SKM-1 treated with dmso at 0.1 percent for 144 hours (cell line): ENCODE data around the gene OBSCN.
"Not testable (repeated sequence)": the region's sequence is repeated elsewhere in the genome, so short reads cannot be mapped to it uniquely, and the experiment has no call there.

Experiments
- DNase-seq: peaks from one replicate; lab custom pipeline; 2025; ENCODE audit not compliant: unreplicated experiment; lab: John Stamatoyannopoulos, UW

Gene OBSCN

GRCh38 chr1:228169345-228169744, 38.5 kb upstream of the OBSCN start:
- DNase-seq, result no peak

GRCh38 chr1:228170666-228171065, 37.2 kb upstream of the OBSCN start:
- DNase-seq, result no peak

GRCh38 chr1:228171221-228171891, 36.5 kb upstream of the OBSCN start:
- no peak for DNase-seq

GRCh38 chr1:228172591-228173527, 35.0 kb upstream of the OBSCN start:
- no peak for DNase-seq

GRCh38 chr1:228173528-228174481, 34.0 kb upstream of the OBSCN start:
- DNase-seq, result not testable (repeated sequence)

- DNase-seq, result no peak
Observed at GRCh38 chr1:228174482-228175315, 33.1 kb upstream of the OBSCN start.

- no peak for DNase-seq
Observed at GRCh38 chr1:228175316-228176023, 32.4 kb upstream of the OBSCN start.

- no peak for DNase-seq
Observed at GRCh38 chr1:228176024-228176395, 31.8 kb upstream of the OBSCN start.

- DNase-seq, result no peak
Observed at GRCh38 chr1:228176461-228177182, 31.2 kb upstream of the OBSCN start.

- DNase-seq, result no peak
Observed at GRCh38 chr1:228177183-228177475, 30.7 kb upstream of the OBSCN start.

GRCh38 chr1:228177721-228178710, 29.8 kb upstream of the OBSCN start:
- no peak for DNase-seq

GRCh38 chr1:228178737-228179684, 28.8 kb upstream of the OBSCN start:
- DNase-seq, result no peak

GRCh38 chr1:228180271-228180958, 27.4 kb upstream of the OBSCN start:
- DNase-seq, result no peak

- no peak for DNase-seq
Observed at GRCh38 chr1:228180959-228181644, 26.7 kb upstream of the OBSCN start.

GRCh38 chr1:228181645-228182034, 26.2 kb upstream of the OBSCN start:
- no peak for DNase-seq
